Measurements from ENCODE around the gene SKA2.

The SKA2 gene

DNA sequence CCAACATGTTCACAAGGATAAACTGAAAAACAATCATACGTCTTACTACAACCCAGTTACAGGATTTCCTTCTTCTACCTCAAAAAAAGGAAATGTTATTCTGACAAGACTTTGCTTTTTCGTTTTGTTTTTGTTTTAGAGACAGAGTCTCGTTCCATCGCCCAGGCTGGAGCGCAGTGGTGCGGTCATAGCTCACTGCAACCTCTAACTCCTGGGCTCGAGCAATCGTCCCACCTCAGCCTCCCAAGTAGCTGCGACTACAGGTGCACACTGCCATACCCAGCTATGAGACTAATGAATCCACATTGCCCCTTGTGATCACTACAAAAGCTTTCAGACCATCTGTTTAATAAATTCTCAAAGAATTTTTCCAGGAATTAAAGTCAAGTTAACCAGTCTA is 39.5 kb downstream of the SKA2 start:
- H3F3A ChIP-seq (ENCODE audit: insufficient read depth, low read length): peaks cover 3% of the 10 kb centered on the region; the same call in 1 of the 2 replicates
- no peak overlapping the region for H3K9ac ChIP-seq (ENCODE audit: low read length)
- DNase-seq: no peak
- no peaks in the 10 kb centered on the region for H3K9me2 ChIP-seq (replicated peaks; ENCODE audit: insufficient read depth, low read length)
- H3K9me3 ChIP-seq (replicated peaks; ENCODE audit: insufficient read depth, low read length): no peaks in the 10 kb centered on the region
- H3K4me2 ChIP-seq (ENCODE audit: low read depth, low read length): no peak overlapping the region
- peaks cover 19% of the 10 kb centered on the region for H3K79me2 ChIP-seq (ENCODE audit: low read length)
- H3K36me3 ChIP-seq (replicated peaks; ENCODE audit: insufficient read depth, low read length): peaks cover 5% of the 10 kb centered on the region; the same call in 1 of the 2 replicates
- H3K27me3 ChIP-seq (replicated peaks; ENCODE audit: insufficient read depth, low read length): no peaks in the 10 kb centered on the region
- H2AFZ ChIP-seq (ENCODE audit: low read length): no peak overlapping the region
- no peak overlapping the region for H3K27ac ChIP-seq (ENCODE audit: low read length)
- H4K20me1 ChIP-seq (ENCODE audit: insufficient read depth, low read length): no peaks in the 10 kb centered on the region
- no peak overlapping the region for H3K4me3 ChIP-seq (ENCODE audit: low read length)
- TF ChIP-seq, protein P1, sequence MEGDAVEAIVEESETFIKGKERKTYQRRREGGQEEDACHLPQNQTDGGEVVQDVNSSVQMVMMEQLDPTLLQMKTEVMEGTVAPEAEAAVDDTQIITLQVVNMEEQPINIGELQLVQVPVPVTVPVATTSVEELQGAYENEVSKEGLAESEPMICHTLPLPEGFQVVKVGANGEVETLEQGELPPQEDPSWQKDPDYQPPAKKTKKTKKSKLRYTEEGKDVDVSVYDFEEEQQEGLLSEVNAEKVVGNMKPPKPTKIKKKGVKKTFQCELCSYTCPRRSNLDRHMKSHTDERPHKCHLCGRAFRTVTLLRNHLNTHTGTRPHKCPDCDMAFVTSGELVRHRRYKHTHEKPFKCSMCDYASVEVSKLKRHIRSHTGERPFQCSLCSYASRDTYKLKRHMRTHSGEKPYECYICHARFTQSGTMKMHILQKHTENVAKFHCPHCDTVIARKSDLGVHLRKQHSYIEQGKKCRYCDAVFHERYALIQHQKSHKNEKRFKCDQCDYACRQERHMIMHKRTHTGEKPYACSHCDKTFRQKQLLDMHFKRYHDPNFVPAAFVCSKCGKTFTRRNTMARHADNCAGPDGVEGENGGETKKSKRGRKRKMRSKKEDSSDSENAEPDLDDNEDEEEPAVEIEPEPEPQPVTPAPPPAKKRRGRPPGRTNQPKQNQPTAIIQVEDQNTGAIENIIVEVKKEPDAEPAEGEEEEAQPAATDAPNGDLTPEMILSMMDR (IDR thresholded peaks at IDR 0.05; ENCODE audit: low read length): no peak
- TF ChIP-seq EZH2 (optimal IDR thresholded peaks at IDR 0.05; ENCODE audit: low read depth, low read length) (no peak), EZH2phosphoT487 (IDR thresholded peaks at IDR 0.05; ENCODE audit: low read length) (no peak)
- H3K4me1 ChIP-seq (ENCODE audit: low read length): no peaks in the 10 kb centered on the region

DNA sequence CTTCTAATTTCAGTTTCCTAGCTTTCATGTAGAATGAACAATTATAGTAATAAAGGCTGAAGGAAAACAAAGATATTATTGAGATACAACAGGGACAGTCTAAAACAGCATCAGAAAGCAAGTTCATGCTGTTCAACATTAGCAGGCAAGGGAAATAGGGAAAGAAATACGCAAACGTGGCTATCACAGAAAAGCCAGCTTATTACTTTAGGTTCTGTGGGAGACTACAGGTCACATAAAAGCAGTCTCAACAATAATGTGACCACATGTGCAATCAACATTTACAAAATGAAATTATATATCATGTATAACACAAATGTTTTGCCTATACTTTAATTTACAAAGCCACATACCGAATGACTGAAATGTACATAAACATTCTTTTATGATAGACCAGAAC is 43.4 kb downstream of the SKA2 start:
- Histone ChIP-seq H3K4me1 (ENCODE audit: low read length) (no peaks in the 10 kb centered on the region), H3K9me2 (replicated peaks; ENCODE audit: insufficient read depth, low read length) (no peaks in the 10 kb centered on the region), H3F3A (ENCODE audit: insufficient read depth, low read length) (peaks cover 9% of the 10 kb centered on the region), H2AFZ (ENCODE audit: low read length) (no peak overlapping the region), H3K79me2 (ENCODE audit: low read length) (peaks cover 8% of the 10 kb centered on the region; the same call in 1 of the 2 replicates), H3K4me2 (ENCODE audit: low read depth, low read length) (no peak overlapping the region), H3K9ac (ENCODE audit: low read length) (no peak overlapping the region), H3K4me3 (ENCODE audit: low read length) (no peak overlapping the region), H3K27me3 (replicated peaks; ENCODE audit: insufficient read depth, low read length) (no peaks in the 10 kb centered on the region), H3K36me3 (replicated peaks; ENCODE audit: insufficient read depth, low read length) (no peaks in the 10 kb centered on the region; the same call in 1 of the 2 replicates), H4K20me1 (ENCODE audit: insufficient read depth, low read length) (no peaks in the 10 kb centered on the region), H3K27ac (ENCODE audit: low read length) (no peak overlapping the region), H3K9me3 (replicated peaks; ENCODE audit: insufficient read depth, low read length) (no peaks in the 10 kb centered on the region)
- TF ChIP-seq EZH2phosphoT487 (IDR thresholded peaks at IDR 0.05; ENCODE audit: low read length) (no peak), EZH2 (optimal IDR thresholded peaks at IDR 0.05; ENCODE audit: low read depth, low read length) (no peak)
- TF ChIP-seq, protein P1 (IDR thresholded peaks at IDR 0.05; ENCODE audit: low read length): no peak
- DNase-seq: no peak

DNA sequence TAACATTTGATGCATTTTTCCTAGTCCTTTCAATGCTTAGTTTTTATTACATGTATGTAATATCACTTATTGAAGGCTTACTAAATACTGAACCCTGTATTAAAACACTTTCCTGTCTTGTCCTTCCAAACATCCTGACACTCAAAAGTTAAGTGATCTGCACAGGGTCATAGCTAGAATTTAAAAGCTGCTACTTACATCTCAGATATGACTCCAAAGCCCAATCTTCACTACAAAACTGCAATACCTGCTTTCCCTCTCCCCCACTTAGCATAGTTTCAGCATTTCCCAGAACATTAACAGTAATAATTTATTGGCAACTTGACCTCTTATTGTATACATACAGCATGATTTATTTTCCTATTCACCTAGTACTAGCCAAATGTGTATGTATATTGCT is 44.0 kb downstream of the SKA2 start:
- Histone ChIP-seq H2AFZ (ENCODE audit: low read length) (no peak overlapping the region), H3K79me2 (ENCODE audit: low read length) (peaks cover 12% of the 10 kb centered on the region), H3K36me3 (replicated peaks; ENCODE audit: insufficient read depth, low read length) (no peaks in the 10 kb centered on the region; the same call in 1 of the 2 replicates), H3K9me3 (replicated peaks; ENCODE audit: insufficient read depth, low read length) (no peaks in the 10 kb centered on the region), H3F3A (ENCODE audit: insufficient read depth, low read length) (peaks cover 15% of the 10 kb centered on the region), H3K27ac (ENCODE audit: low read length) (no peak overlapping the region), H3K4me1 (ENCODE audit: low read length) (no peaks in the 10 kb centered on the region), H3K9ac (ENCODE audit: low read length) (no peak overlapping the region), H3K4me2 (ENCODE audit: low read depth, low read length) (no peak overlapping the region), H3K9me2 (replicated peaks; ENCODE audit: insufficient read depth, low read length) (no peaks in the 10 kb centered on the region), H4K20me1 (ENCODE audit: insufficient read depth, low read length) (no peaks in the 10 kb centered on the region), H3K27me3 (replicated peaks; ENCODE audit: insufficient read depth, low read length) (no peaks in the 10 kb centered on the region), H3K4me3 (ENCODE audit: low read length) (no peak overlapping the region)
- DNase-seq: no peak
- no peak for TF ChIP-seq EZH2phosphoT487 (IDR thresholded peaks at IDR 0.05; ENCODE audit: low read length)
- no peak for TF ChIP-seq EZH2 (optimal IDR thresholded peaks at IDR 0.05; ENCODE audit: low read depth, low read length)
- TF ChIP-seq, protein P1 (IDR thresholded peaks at IDR 0.05; ENCODE audit: low read length): no peak

Measured in MM.1S (cell line).